GM21367 (cell line): ENCODE measurements around the gene ZNG1F.
"Not testable (repeated sequence)": the region's sequence is repeated elsewhere in the genome, so short reads cannot be mapped to it uniquely, and the experiment has no call there.

Experiments used
- ATAC-seq: cut with Tn5 transposase; IDR thresholded peaks from one replicate; pipeline ENCODE4 v1.9.1; 2021; ENCODE audit not compliant: unreplicated experiment

ZNG1F gene

DNA sequence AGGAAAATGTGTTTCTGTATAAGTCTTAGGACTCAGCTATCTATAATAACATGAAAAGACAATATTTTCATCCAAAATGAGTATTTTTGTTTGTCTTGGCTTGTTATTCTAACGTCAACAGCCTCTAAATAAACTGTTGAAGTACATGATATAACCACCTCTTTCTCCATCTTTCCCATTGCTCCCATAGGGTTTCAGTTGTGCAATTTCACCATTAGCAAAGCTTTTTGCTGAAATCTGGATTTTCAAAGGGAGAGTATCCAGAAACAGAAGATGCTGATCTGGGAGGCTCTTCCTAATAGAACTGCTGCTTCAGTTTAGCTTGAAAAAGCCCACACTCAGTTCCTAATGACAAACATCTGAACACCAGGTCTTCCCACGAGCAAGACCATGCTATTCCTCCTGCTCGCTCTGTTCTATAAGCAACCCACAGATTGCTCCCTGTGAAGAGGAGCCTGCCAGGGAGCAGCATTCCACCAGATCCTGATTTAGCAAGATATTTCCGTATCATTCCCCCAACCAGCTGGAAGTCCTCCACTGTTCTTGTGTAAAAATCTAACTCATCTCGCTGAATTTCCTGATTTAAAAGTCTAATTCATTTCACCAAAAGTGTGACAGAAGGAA is 101.8 kb downstream of the ZNG1F start:
- not testable (repeated sequence) for ATAC-seq

- not testable (repeated sequence) for ATAC-seq
Observed at GRCh38 chr9:41086685-41087084, 102.4 kb downstream of the ZNG1F start.

- not testable (repeated sequence) for ATAC-seq
Observed at GRCh38 chr9:41086215-41086614, 102.9 kb downstream of the ZNG1F start.

- not testable (repeated sequence) for ATAC-seq
Observed at GRCh38 chr9:41082358-41082757, 106.8 kb downstream of the ZNG1F start.
